NCI-H460 (cell line): ENCODE results near the gene PGAM2. TPM values are rescaled to one million over a fixed set of nuclear protein-coding genes. Genes with fewer than 3 reads are reported as not detected.

Experiments
- DNase-seq: peaks from one replicate; pipeline ENCODE4 v3.0.0-alpha.2; 2016; ENCODE audit warnings: low read depth; ENCODE audit errors: extremely low read depth
- polyA plus RNA-seq: library from polyadenylated mRNA; depleted of rRNA; stranded (reverse); fragments of >200 nt; gene quantifications from 2 replicates; pipeline ENCODE4 v1.2.3, GENCODE V29; 2014; cell fraction: nucleus; rRNA removed
- total RNA-seq: library from RNA; depleted of rRNA; stranded (reverse); fragments of >200 nt; shearing (Covaris generic); gene quantifications from 2 replicates; pipeline ENCODE4 v1.2.3, GENCODE V29; 2014; rRNA removed

The PGAM2 gene
- total RNA-seq, result not detected in 2 replicates
- polyA plus RNA-seq, result 2.7 TPM in 1 of 2 replicates, not detected in the other

DNA sequence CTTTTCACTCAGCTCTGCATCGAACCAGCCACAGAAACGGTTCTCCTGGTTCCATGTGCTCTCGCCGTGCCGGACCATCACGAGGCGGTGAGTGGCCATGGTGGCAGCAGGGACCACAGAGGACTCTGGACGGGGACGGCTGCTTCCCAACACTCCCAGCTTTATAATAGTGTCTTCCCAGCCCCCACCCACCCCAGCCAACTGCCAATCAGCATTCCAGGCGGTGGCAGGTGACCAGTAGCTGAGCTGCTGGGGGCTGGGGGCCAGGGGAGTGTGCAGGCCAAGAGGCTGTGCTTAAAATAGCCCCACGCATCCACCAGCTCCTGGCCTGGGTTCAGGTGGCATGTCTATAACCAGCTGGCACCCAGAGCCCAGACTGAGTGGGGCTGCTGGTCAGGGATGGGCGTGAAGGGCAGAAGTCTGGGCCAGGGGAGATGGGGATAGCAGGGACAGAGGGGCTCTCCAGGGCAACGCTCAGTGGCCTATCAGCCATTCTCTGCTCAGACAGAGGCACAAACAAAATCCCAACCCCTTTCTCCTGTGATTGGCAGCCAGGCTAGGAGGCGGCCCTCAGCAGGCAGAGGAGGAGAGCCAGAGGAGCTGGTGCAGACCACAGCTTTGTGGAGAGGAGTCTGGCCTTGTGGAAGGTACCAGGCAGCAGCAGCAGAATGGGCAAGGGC, at the start of gene PGAM2:
TSS of gene PGAM2 (minus strand) at position 137 of the 680 bp plus-strand sequence. CDS start at position 99, 38 bp downstream.
- no peak for DNase-seq

DNA sequence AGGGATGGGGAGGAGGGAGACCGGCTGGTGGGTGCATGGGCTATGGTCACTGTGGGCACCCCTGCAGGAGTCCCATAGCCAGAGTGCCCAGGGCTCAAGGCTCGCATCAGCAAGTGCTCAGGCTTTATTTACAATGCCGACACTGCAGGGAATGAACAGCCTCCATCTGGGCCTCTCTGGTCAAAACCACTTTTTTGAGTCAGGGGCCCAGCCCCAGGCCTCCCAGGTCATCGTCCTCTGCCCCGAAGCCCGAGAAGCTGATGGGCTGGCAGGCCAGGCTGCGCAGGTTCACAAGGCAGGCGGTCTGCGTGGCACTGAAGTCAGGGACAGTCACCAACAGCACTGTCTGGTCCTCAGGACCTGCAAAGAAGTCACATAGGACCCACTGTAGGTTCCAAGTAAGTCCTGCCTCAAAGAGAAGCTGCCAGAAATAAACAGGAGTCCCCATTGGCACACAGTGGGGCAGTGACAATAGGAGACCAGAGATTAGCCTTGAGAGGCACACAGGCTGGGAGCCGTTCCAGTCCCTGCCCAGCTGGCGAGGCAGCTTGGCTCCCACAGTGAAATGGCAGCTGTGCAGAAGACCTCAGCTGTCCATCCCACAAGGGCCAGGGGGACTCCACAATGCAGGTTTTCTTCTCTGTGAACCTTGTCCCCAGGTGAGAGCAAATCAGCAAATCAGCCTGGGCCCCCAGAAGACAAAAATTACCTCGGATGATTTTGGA, 49.4 kb upstream of the PGAM2 start:
- DNase-seq, result no peak

DNA sequence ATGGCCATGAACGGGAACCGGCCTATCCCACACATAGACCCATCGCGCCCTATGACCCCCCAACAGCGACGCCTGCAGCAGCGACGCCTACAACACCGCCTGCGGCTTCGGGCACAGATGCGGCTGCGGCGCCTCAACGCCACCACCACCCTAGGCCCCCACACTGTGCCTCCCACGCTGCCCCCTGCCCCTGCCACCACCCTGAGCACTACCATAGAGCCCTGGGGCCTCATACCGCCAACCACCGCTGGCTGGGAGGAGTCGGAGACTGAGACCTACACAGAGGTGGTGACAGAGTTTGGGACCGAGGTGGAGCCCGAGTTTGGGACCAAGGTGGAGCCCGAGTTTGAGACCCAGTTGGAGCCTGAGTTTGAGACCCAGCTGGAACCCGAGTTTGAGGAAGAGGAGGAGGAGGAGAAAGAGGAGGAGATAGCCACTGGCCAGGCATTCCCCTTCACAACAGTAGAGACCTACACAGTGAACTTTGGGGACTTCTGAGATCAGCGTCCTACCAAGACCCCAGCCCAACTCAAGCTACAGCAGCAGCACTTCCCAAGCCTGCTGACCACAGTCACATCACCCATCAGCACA, 48.5 kb upstream of the PGAM2 start:
- no peak for DNase-seq

DNA sequence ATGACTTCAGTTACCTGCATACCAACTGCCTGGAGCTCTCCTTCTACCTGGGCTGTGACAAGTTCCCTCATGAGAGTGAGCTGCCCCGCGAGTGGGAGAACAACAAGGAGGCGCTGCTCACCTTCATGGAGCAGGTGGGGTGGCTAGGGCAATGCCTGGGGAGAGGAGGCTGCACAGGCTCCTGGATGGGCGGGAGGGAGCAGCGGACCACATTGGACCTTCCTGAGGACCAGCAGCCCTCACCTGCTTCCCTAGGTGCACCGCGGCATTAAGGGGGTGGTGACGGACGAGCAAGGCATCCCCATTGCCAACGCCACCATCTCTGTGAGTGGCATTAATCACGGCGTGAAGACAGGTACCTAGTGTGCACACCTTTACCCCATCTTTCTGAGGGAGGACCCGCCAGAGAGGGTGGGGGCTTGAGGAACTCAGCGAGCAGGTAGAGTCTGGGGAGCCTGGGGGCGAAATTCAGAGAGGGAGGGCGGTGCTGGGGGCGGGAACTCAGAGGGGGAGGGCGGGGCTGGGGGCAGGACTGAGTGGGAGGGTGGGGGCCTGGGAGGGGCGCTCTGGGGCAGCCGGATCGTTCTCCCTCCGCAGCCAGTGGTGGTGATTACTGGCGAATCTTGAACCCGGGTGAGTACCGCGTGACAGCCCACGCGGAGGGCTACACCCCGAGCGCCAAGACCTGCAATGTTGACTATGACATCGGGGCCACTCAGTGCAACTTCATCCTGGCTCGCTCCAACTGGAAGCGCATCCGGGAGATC, 47.8 kb upstream of the PGAM2 start:
- DNase-seq, result no peak

DNA sequence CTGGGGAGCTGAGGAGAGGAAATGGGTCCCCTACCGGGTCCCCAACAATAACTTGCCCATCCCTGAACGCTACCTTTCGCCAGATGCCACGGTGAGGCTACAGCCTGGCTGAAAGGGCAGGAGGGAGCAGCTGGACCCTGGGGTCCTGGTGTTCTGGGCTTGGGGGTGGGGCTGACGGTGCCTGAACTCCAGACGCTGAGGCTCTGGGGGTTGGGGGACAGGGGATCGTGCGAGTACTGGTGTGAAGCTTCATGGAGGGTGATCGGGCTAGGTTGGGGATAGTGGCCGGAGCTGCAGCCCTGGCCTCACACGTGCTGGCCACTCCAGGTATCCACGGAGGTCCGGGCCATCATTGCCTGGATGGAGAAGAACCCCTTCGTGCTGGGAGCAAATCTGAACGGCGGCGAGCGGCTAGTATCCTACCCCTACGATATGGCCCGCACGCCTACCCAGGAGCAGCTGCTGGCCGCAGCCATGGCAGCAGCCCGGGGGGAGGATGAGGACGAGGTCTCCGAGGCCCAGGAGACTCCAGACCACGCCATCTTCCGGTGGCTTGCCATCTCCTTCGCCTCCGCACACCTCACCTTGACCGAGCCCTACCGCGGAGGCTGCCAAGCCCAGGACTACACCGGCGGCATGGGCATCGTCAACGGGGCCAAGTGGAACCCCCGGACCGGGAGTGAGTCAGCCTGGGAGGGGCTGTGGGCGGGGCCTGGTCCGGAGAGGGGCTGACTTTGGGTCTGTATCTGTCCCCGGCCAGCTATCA, 47.0 kb upstream of the PGAM2 start:
- DNase-seq, result no peak

DNA sequence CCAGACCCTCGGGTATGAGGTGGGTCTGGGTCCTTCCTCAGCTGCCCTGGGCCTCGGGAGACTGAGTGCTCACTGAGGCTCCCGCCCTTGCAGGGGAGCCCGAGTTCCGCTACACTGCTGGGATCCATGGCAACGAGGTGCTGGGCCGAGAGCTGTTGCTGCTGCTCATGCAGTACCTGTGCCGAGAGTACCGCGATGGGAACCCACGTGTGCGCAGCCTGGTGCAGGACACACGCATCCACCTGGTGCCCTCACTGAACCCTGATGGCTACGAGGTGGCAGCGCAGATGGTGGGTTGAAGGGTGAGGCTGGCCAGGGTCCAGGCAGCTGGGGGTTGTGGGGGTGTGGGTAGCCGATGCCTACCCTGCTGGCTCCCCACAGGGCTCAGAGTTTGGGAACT, 46.4 kb upstream of the PGAM2 start:
- DNase-seq, result no peak

DNA sequence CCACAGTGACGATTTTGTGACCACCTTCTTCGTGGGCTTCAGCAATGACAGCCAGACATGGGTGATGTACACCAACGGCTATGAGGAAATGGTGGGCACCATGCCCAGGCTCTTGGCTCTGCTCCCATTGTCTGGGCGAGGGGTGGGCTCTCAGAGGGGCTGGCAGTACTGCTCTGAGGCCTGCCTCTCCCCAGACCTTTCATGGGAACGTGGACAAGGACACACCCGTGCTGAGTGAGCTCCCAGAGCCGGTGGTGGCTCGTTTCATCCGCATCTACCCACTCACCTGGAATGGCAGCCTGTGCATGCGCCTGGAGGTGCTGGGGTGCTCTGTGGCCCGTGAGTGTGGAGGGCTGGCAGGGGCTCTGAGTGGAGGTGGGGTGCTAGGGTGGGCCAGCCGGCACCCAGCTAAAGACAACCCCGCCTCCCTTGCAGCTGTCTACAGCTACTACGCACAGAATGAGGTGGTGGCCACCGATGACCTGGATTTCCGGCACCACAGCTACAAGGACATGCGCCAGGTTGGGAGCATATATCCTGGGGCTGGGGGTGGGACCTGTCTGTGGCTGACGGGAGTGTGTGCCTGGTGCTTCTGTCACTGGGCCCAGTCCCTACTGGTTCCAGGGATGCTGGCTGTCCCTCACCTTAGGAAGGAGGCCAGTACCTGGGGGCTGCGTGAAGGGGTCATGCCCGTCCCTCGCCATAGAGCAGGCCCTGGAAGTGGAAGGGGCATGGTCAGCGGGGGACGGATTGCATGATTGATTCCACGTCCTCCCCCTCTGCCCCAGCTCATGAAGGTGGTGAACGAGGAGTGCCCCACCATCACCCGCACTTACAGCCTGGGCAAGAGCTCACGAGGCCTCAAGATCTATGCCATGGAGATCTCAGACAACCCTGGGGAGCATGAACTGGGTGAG, 45.6 kb upstream of the PGAM2 start:
- DNase-seq, result no peak

DNA sequence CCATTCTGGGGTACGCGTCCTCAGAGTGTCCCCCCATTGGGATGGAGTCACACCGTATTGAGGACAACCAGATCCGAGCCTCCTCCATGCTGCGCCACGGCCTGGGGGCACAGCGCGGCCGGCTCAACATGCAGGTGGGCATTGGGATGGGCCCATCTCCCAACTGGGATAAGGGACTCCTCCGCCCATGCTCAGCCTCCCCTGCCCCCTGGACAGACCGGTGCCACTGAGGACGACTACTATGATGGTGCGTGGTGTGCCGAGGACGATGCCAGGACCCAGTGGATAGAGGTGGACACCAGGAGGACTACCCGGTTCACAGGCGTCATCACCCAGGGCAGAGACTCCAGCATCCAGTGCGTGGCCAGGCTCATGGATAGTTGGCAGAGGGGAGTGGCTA, 44.6 kb upstream of the PGAM2 start:
- DNase-seq, result no peak

DNA sequence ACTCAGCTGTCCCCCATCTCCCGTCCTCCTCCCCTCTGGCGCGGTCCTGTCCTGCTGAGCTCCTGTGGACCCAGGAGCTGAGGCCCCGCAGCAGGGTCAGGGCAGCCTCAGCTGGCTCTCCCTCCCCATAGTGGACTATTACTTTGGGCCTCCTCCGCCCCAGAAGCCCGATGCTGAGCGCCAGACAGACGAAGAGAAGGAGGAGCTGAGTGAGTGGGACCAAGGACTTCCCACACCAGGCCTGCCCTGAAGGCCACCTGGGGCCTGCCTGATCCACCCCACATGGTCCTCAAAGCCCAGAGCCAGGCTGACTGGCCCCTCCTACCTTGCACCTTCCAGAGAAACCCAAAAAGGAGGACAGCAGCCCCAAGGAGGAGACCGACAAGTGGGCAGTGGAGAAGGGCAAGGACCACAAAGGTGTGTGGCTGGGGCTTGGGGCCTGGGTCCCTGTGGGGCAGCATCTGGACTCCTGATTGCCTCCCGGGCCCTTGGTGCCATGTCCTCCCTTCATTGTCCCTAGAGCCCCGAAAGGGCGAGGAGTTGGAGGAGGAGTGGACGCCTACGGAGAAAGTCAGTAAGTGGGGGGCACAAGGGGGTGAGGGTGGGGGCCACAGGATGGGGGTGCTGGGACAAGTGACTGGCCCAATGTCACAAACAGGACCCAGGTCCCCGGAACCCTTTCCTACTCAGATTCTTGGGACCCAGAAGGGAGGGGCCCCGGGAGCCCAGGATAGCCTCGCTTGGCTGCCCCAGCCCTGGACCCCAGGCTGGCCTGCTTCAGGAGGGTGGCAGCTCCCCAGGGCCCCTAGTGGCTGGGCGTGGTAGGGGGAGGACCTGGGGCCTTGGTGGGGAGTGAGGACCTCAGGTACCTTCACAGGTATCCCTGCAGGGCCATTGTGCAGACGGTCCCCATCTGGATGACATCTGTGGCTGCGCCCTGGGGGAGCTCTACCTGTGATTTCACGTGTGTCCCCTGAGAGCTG, 43.7 kb upstream of the PGAM2 start:
- no peak for DNase-seq

DNA sequence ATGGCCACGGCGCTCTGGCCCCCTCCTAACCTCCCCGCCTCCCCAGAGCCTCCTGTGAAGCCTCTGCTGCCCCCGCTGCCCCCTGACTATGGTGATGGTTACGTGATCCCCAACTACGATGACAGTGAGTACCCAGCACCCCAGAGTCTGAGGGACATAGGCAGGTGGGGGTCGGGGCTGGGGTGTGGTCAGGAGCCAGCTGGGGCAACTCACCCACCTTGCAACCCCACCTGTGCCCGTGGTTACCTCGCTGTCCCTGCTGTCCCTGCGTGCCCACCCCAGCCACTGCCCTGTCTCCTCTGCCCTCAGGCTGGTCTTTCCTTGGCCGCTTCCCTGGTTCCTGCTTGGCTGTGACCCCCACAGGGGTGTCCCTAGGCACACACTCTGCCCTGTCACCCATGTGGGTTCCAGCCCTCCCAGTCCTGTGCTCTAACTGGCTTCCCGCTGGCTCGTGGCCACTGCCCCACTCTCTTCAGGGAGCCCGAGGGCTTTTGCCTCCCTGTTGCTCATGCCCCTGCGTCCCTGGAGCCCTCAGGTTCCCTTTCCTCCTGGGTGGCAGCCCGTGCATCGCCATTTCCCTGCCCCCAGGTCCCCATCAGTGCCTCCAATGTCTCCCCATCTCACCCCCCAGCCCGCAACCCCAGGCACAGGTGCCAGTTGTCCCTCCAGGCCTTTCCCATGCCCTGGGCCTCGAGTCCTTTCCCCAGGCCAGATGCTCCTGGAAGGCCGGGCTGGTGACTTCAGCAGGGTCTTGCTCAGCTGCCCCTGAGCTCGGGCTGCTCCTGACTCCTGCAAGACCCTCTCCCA, 42.8 kb upstream of the PGAM2 start:
- no peak for DNase-seq

DNA sequence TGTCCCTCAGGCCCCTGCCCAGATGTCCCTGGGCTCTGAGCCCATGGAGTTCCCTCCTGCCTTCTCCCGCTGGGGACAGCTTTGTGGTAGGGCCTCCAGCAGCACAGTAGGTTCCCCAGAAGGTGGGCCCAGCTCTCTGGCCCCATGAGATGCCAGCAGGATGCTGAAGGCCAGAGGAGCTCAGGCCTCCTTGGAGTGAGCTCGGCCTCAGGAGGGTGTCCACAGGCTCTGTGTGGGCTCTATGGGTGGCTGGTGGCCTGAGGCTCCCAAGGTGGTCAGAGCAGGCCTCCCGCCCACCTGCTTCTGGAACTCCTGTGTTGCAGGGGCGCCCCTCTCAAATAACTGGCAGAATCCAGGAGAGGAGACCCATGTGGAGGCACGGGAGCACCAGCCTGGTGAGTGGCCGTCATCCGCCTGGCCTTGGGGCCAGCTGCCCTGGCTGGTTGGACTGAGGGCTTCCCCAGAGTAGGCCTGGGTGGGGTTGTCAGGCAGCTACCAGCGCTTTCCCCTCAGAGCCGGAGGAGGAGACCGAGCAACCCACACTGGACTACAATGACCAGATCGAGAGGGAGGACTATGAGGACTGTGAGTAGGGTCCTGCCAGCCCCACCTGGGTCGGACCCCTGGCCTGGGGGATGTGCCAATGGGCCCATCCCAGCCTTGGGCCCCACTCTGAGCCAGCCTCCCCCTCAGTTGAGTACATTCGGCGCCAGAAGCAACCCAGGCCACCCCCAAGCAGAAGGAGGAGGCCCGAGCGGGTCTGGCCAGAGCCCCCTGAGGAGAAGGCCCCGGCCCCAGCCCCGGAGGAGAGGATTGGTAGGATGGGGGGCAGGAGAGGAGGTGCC, 42.0 kb upstream of the PGAM2 start:
- DNase-seq, result no peak

DNA sequence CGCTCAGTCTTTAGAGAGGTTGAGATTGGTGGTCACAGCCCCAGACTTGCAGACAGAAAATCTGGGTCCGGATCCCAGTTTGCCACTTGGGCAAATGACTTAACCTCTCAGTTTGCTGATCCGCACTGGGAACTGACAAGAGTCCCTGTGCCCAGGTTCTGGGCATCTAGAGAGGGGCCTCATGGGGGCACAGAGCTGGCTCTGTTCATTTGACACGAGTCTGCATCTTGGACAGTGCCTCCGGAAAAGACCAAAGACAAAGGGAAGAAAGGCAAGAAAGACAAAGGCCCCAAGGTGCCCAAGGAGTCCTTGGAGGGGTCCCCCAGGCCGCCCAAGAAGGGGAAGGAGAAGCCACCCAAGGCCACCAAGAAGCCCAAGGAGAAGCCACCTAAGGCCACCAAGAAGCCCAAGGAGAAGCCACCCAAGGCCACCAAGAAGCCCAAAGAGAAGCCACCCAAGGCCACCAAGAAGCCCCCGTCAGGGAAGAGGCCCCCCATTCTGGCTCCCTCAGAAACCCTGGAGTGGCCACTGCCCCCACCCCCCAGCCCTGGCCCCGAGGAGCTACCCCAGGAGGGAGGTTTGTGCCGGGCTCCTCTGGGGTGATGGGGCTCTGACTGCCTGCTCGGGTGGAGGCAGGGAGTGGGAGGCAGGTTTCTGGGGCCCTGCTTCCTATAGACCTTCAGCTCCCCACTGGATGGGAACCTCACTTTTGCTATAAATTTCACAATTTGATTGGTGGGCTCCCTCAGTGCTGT, 41.1 kb upstream of the PGAM2 start:
- DNase-seq, result no peak

DNA sequence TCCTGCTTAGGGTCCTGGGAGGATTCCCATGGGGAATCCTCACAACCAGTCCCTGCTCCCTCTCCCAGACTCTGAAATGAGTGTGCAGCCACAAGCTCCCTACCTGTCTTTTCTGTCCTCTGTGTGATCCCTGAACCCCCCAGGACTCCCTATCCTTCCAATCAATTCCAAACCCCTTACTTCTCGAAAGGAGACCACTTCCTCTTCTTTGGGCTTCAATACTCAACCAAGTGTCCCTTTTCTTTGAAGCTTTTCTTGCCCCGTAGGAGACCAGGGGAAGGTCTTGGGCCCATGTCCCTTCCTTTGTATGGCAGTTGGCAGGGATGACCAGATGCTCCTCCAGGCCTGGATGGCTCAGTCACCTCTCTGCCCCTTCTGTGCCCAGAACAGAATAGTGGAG, 40.5 kb upstream of the PGAM2 start:
- no peak for DNase-seq

DNA sequence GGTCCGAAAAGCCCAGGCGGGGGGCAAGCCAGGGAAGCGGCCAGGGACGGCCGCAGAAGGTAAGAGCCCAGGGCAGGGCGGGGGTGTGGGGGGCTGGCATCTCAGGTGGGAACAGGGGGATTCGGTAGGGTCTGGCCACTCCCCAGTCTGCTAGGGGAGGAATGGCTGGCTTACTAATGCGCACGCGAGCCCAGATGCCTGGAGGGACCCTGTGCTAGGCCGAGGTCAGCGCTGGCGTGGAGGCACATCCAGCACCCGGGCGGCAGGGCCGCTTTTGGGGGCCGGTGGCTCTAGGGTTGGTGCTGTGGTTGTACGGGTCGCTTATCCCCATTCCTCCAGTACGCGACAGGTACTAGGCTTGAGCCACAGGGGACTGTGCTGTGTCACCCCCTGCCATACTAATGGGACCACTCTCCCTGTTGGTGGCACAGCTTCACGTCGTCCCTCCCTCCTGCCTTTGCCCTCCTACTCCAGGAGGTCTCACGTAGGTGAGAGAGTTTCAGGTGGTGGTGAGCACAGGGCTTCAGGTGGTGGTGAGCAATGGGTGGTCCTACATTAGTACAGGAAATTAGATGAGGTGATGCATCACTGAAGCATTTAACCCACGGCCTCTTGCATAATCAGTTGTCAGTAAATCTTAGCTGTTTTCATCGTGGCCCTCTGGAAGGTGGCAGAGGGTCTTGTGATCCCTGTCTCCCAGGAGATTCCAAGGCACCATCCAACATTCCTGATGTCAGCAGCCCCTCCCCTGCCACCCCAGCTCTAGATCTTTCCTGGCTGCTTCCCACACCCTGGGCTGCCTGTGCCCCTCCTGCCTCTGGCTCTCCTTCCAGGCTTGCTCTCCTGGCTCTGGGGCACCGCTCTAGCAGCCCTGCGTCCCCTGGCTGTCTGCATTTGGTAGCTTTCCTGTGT, 39.7 kb upstream of the PGAM2 start:
- no peak for DNase-seq
